Measurements from ENCODE around the gene STRA8. TPM values are rescaled to one million over a fixed set of nuclear protein-coding genes. Genes with fewer than 3 reads are reported as not detected.

Gene STRA8
- polyA plus RNA-seq, 2 donors: not detected

GRCh38 chr7:135201350-135201749 is 32.3 kb upstream of the STRA8 start:
- WGBS, 2 donors: 67% methylated on average over 2 of the region's 2 CpGs
- peaks cover 9 to 44% of the 10 kb centered on the region in 2 donors for H3K36me3 ChIP-seq (ENCODE audit: control insufficient read depth in 2 of 2, insufficient read depth in 2 of 2, low read length in 1 of 2)
- no peak overlapping the region for H3K4me3 ChIP-seq (ENCODE audit: low read depth in 1 of 2, low read length in 2 of 2)
- peaks cover 3 to 5% of the 10 kb centered on the region in 2 donors for H3K4me1 ChIP-seq (ENCODE audit: control insufficient read depth in 2 of 2, insufficient read depth in 2 of 2, low read length in 1 of 2)
- H3K27ac ChIP-seq (ENCODE audit: low read depth in 2 of 2, low read length in 1 of 2): no peak overlapping the region
- no peaks in the 10 kb centered on the region for H3K27me3 ChIP-seq (ENCODE audit: control insufficient read depth in 1 of 2, insufficient read depth in 2 of 2, low read length in 2 of 2)
- no peaks in the 10 kb centered on the region for H3K9me3 ChIP-seq (ENCODE audit: control insufficient read depth in 2 of 2, insufficient read depth in 1 of 2, low read depth in 1 of 2, low read length in 1 of 2)

- no peak overlapping the region for H3K27ac ChIP-seq (ENCODE audit: low read depth in 2 of 2, low read length in 1 of 2)
- H3K36me3 ChIP-seq (ENCODE audit: control insufficient read depth in 2 of 2, insufficient read depth in 2 of 2, low read length in 1 of 2): peaks cover 7 to 26% of the 10 kb centered on the region in 2 donors
- peaks cover 8 to 24% of the 10 kb centered on the region in 2 donors for H3K4me1 ChIP-seq (ENCODE audit: control insufficient read depth in 2 of 2, insufficient read depth in 2 of 2, low read length in 1 of 2)
- WGBS, 2 donors: 62 to 63% methylated on average over 6 of the region's 6 CpGs
- H3K4me3 ChIP-seq (ENCODE audit: low read depth in 1 of 2, low read length in 2 of 2): no peak overlapping the region
- H3K27me3 ChIP-seq (ENCODE audit: control insufficient read depth in 1 of 2, insufficient read depth in 2 of 2, low read length in 2 of 2): no peaks in the 10 kb centered on the region
- H3K9me3 ChIP-seq (ENCODE audit: control insufficient read depth in 2 of 2, insufficient read depth in 1 of 2, low read depth in 1 of 2, low read length in 1 of 2): no peaks in the 10 kb centered on the region
Measured at GRCh38 chr7:135204341-135204749, 29.3 kb upstream of the STRA8 start.

- Histone ChIP-seq H3K27me3 (ENCODE audit: control insufficient read depth in 1 of 2, insufficient read depth in 2 of 2, low read length in 2 of 2) (no peaks in the 10 kb centered on the region), H3K4me3 (ENCODE audit: low read depth in 1 of 2, low read length in 2 of 2) (no peak overlapping the region), H3K27ac (ENCODE audit: low read depth in 2 of 2, low read length in 1 of 2) (no peak overlapping the region), H3K36me3 (ENCODE audit: control insufficient read depth in 2 of 2, insufficient read depth in 2 of 2, low read length in 1 of 2) (peaks cover 3 to 21% of the 10 kb centered on the region in 2 donors), H3K9me3 (ENCODE audit: control insufficient read depth in 2 of 2, insufficient read depth in 1 of 2, low read depth in 1 of 2, low read length in 1 of 2) (no peaks in the 10 kb centered on the region), H3K4me1 (ENCODE audit: control insufficient read depth in 2 of 2, insufficient read depth in 2 of 2, low read length in 1 of 2) (peaks cover 8 to 24% of the 10 kb centered on the region in 2 donors)
- WGBS, 2 donors: 46 to 58% methylated on average over 5 of the region's 5 CpGs
Measured at GRCh38 chr7:135204876-135205275, 28.8 kb upstream of the STRA8 start.

GRCh38 chr7:135205850-135206249 is 27.8 kb upstream of the STRA8 start:
- H3K4me1 ChIP-seq (ENCODE audit: control insufficient read depth in 2 of 2, insufficient read depth in 2 of 2, low read length in 1 of 2): peaks cover 8 to 27% of the 10 kb centered on the region in 2 donors
- 93 to 96% methylated on average over 8 of the region's 8 CpGs for WGBS, 2 donors

GRCh38 chr7:135206941-135207391 is 26.7 kb upstream of the STRA8 start:
- H3K4me1 ChIP-seq (ENCODE audit: control insufficient read depth in 2 of 2, insufficient read depth in 2 of 2, low read length in 1 of 2): peaks cover 8 to 27% of the 10 kb centered on the region in 2 donors

More at GRCh38 chr7:135205850-135206249, 27.8 kb upstream of the STRA8 start:
- Histone ChIP-seq H3K27me3 (ENCODE audit: control insufficient read depth in 1 of 2, insufficient read depth in 2 of 2, low read length in 2 of 2) (no peaks in the 10 kb centered on the region), H3K9me3 (ENCODE audit: control insufficient read depth in 2 of 2, insufficient read depth in 1 of 2, low read depth in 1 of 2, low read length in 1 of 2) (no peaks in the 10 kb centered on the region), H3K36me3 (ENCODE audit: control insufficient read depth in 2 of 2, insufficient read depth in 2 of 2, low read length in 1 of 2) (peaks cover 3 to 21% of the 10 kb centered on the region in 2 donors), H3K4me3 (ENCODE audit: low read depth in 1 of 2, low read length in 2 of 2) (no peak overlapping the region), H3K27ac (ENCODE audit: low read depth in 2 of 2, low read length in 1 of 2) (peak overlapping the region in 1 of 2 donors; percentile 9)

GRCh38 chr7:135207406-135208101 is 26.1 kb upstream of the STRA8 start:
- H3K36me3 ChIP-seq (ENCODE audit: control insufficient read depth in 2 of 2, insufficient read depth in 2 of 2, low read length in 1 of 2): peaks cover 3 to 21% of the 10 kb centered on the region in 2 donors
- no peak overlapping the region for H3K4me3 ChIP-seq (ENCODE audit: low read depth in 1 of 2, low read length in 2 of 2)
- H3K27me3 ChIP-seq (ENCODE audit: control insufficient read depth in 1 of 2, insufficient read depth in 2 of 2, low read length in 2 of 2): no peaks in the 10 kb centered on the region
- WGBS, 2 donors: 67 to 76% methylated on average over 8 of the region's 8 CpGs
- H3K27ac ChIP-seq (ENCODE audit: low read depth in 2 of 2, low read length in 1 of 2): no peak overlapping the region
- H3K4me1 ChIP-seq (ENCODE audit: control insufficient read depth in 2 of 2, insufficient read depth in 2 of 2, low read length in 1 of 2): peaks cover 8 to 27% of the 10 kb centered on the region in 2 donors
- no peaks in the 10 kb centered on the region for H3K9me3 ChIP-seq (ENCODE audit: control insufficient read depth in 2 of 2, insufficient read depth in 1 of 2, low read depth in 1 of 2, low read length in 1 of 2)

More at GRCh38 chr7:135206941-135207391, 26.7 kb upstream of the STRA8 start:
- no peak overlapping the region for H3K27ac ChIP-seq (ENCODE audit: low read depth in 2 of 2, low read length in 1 of 2)
- WGBS, 2 donors: 77 to 85% methylated on average over 7 of the region's 7 CpGs
- peaks cover 3 to 21% of the 10 kb centered on the region in 2 donors for H3K36me3 ChIP-seq (ENCODE audit: control insufficient read depth in 2 of 2, insufficient read depth in 2 of 2, low read length in 1 of 2)
- H3K27me3 ChIP-seq (ENCODE audit: control insufficient read depth in 1 of 2, insufficient read depth in 2 of 2, low read length in 2 of 2): no peaks in the 10 kb centered on the region
- H3K9me3 ChIP-seq (ENCODE audit: control insufficient read depth in 2 of 2, insufficient read depth in 1 of 2, low read depth in 1 of 2, low read length in 1 of 2): no peaks in the 10 kb centered on the region
- no peak overlapping the region for H3K4me3 ChIP-seq (ENCODE audit: low read depth in 1 of 2, low read length in 2 of 2)

- H3K36me3 ChIP-seq (ENCODE audit: control insufficient read depth in 2 of 2, insufficient read depth in 2 of 2, low read length in 1 of 2): peaks cover 0 to 17% of the 10 kb centered on the region in 2 donors
- no peaks in the 10 kb centered on the region for H3K27me3 ChIP-seq (ENCODE audit: control insufficient read depth in 1 of 2, insufficient read depth in 2 of 2, low read length in 2 of 2)
- H3K9me3 ChIP-seq (ENCODE audit: control insufficient read depth in 2 of 2, insufficient read depth in 1 of 2, low read depth in 1 of 2, low read length in 1 of 2): no peaks in the 10 kb centered on the region
- H3K4me3 ChIP-seq (ENCODE audit: low read depth in 1 of 2, low read length in 2 of 2): no peak overlapping the region
- peaks cover 5 to 27% of the 10 kb centered on the region in 2 donors for H3K4me1 ChIP-seq (ENCODE audit: control insufficient read depth in 2 of 2, insufficient read depth in 2 of 2, low read length in 1 of 2)
- WGBS, 2 donors: 50 to 66% methylated on average over 6 of the region's 6 CpGs
- peak overlapping the region; percentile 47 to 71 for H3K27ac ChIP-seq (ENCODE audit: low read depth in 2 of 2, low read length in 1 of 2)
Measured at GRCh38 chr7:135208102-135208793, 25.4 kb upstream of the STRA8 start.

- H3K27me3 ChIP-seq (ENCODE audit: control insufficient read depth in 1 of 2, insufficient read depth in 2 of 2, low read length in 2 of 2): no peaks in the 10 kb centered on the region
- peak overlapping the region; percentile 5 to 51 for H3K27ac ChIP-seq (ENCODE audit: low read depth in 2 of 2, low read length in 1 of 2)
- H3K36me3 ChIP-seq (ENCODE audit: control insufficient read depth in 2 of 2, insufficient read depth in 2 of 2, low read length in 1 of 2): peaks cover 0 to 10% of the 10 kb centered on the region in 2 donors
- no peaks in the 10 kb centered on the region for H3K9me3 ChIP-seq (ENCODE audit: control insufficient read depth in 2 of 2, insufficient read depth in 1 of 2, low read depth in 1 of 2, low read length in 1 of 2)
- H3K4me3 ChIP-seq (ENCODE audit: low read depth in 1 of 2, low read length in 2 of 2): peak overlapping the region in 1 of 2 donors; percentile 27
- 54 to 56% methylated on average over 7 of the region's 7 CpGs for WGBS, 2 donors
- peaks cover 5 to 25% of the 10 kb centered on the region in 2 donors for H3K4me1 ChIP-seq (ENCODE audit: control insufficient read depth in 2 of 2, insufficient read depth in 2 of 2, low read length in 1 of 2)
Measured at GRCh38 chr7:135209225-135209834, 24.3 kb upstream of the STRA8 start.

GRCh38 chr7:135210888-135211178 is 22.8 kb upstream of the STRA8 start:
- peaks cover 0 to 2% of the 10 kb centered on the region in 2 donors for H3K36me3 ChIP-seq (ENCODE audit: control insufficient read depth in 2 of 2, insufficient read depth in 2 of 2, low read length in 1 of 2)
- WGBS, 2 donors: 0 to 2% methylated on average over 13 of the region's 13 CpGs
- peak overlapping the region; percentile 95 to 97 for H3K27ac ChIP-seq (ENCODE audit: low read depth in 2 of 2, low read length in 1 of 2)
- peak overlapping the region; percentile 90 to 93 for H3K4me3 ChIP-seq (ENCODE audit: low read depth in 1 of 2, low read length in 2 of 2)
- H3K4me1 ChIP-seq (ENCODE audit: control insufficient read depth in 2 of 2, insufficient read depth in 2 of 2, low read length in 1 of 2): peaks cover 5 to 24% of the 10 kb centered on the region in 2 donors
- H3K27me3 ChIP-seq (ENCODE audit: control insufficient read depth in 1 of 2, insufficient read depth in 2 of 2, low read length in 2 of 2): no peaks in the 10 kb centered on the region
- H3K9me3 ChIP-seq (ENCODE audit: control insufficient read depth in 2 of 2, insufficient read depth in 1 of 2, low read depth in 1 of 2, low read length in 1 of 2): no peaks in the 10 kb centered on the region
